ENCODE data around the gene NRG2. TPM values are rescaled to one million over a fixed set of nuclear protein-coding genes. Genes with fewer than 3 reads are reported as not detected.

NRG2 gene
- total RNA-seq, 6 donors from 2014 or later: 0.46 to 4.2 (median 1.5) TPM

- H3K9me3 ChIP-seq: no peaks in the 10 kb centered on the region
- H3K4me3 ChIP-seq: peak overlapping the region; percentile 16 to 62 (median 58)
- DNase-seq: peak in 1 of 2 donors; percentile 90
- H3K27ac ChIP-seq: peak overlapping the region; percentile 60 to 86 (median 74)
- H3K36me3 ChIP-seq: no peaks in the 10 kb centered on the region
- no peak for TF ChIP-seq POLR2AphosphoS5 (IDR thresholded peaks at IDR 0.05)
- no peak for TF ChIP-seq EP300 (IDR thresholded peaks at IDR 0.05)
- TF ChIP-seq POLR2A (IDR thresholded peaks at IDR 0.05): no peak
- TF ChIP-seq, protein P1, sequence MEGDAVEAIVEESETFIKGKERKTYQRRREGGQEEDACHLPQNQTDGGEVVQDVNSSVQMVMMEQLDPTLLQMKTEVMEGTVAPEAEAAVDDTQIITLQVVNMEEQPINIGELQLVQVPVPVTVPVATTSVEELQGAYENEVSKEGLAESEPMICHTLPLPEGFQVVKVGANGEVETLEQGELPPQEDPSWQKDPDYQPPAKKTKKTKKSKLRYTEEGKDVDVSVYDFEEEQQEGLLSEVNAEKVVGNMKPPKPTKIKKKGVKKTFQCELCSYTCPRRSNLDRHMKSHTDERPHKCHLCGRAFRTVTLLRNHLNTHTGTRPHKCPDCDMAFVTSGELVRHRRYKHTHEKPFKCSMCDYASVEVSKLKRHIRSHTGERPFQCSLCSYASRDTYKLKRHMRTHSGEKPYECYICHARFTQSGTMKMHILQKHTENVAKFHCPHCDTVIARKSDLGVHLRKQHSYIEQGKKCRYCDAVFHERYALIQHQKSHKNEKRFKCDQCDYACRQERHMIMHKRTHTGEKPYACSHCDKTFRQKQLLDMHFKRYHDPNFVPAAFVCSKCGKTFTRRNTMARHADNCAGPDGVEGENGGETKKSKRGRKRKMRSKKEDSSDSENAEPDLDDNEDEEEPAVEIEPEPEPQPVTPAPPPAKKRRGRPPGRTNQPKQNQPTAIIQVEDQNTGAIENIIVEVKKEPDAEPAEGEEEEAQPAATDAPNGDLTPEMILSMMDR (IDR thresholded peaks at IDR 0.05): no peak
- peak in 1 of 2 donors; percentile 2 for ATAC-seq (ENCODE audit: low FRiP score in 2 of 2)
- 68 to 72% methylated on average over 11 of the region's 43 CpGs for WGBS, 2 donors
- peaks cover 10 to 28% (median 20%) of the 10 kb centered on the region in 4 donors for H3K4me1 ChIP-seq
- H3K27me3 ChIP-seq: peaks cover 0 to 3% (median 0%) of the 10 kb centered on the region in 4 donors
Observed at GRCh38 chr5:139848508-139849100, 194.5 kb downstream of the NRG2 start.

GRCh38 chr5:139847790-139848507 lies 195.2 kb downstream of the NRG2 start:
- DNase-seq (peak; percentile 31 to 95), ATAC-seq (ENCODE audit: low FRiP score in 2 of 2) (peak in 1 of 2 donors; percentile 75)
- Histone ChIP-seq H3K9me3 (no peaks in the 10 kb centered on the region), H3K27me3 (peaks cover 0 to 3% (median 0%) of the 10 kb centered on the region in 4 donors), H3K27ac (peak overlapping the region; percentile 60 to 86 (median 74)), H3K36me3 (no peaks in the 10 kb centered on the region), H3K4me1 (peaks cover 10 to 28% (median 20%) of the 10 kb centered on the region in 4 donors), H3K4me3 (peak overlapping the region; percentile 36 to 62 (median 58))
- WGBS, 2 donors: 2 to 5% methylated on average over 19 to 36 of the region's 107 CpGs
- TF ChIP-seq POLR2A (IDR thresholded peaks at IDR 0.05) (peak in 1 of 4 donors; percentile 40), EP300 (IDR thresholded peaks at IDR 0.05) (no peak)
- TF ChIP-seq, protein P1 (IDR thresholded peaks at IDR 0.05): peak in 5 of 6 experiments; percentile 9 to 45 (median 31)

DNA sequence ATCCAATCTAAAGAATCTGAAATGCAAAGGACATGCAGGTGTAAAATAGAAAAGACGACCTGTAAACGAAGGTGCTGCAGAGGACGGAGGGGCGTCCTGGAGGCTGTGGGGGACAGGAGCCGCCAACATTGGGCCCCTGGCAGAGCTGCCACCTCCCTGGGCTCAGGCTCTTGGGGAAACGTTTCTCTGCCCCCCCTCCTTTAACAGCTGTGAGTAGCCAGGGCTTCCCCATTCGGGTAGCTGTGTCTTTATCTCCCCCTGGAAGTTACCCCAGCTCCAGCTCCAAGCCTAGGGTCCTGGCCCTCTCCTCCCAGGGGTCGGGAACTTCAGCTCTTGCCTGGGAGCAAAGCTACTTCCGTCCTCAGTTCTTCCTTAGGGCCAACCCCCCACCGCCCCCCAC lies 196.0 kb downstream of the NRG2 start:
- H3K4me3 ChIP-seq: no peak overlapping the region
- WGBS, 2 donors: 52 to 61% methylated on average over 9 to 10 of the region's 10 CpGs

DNA sequence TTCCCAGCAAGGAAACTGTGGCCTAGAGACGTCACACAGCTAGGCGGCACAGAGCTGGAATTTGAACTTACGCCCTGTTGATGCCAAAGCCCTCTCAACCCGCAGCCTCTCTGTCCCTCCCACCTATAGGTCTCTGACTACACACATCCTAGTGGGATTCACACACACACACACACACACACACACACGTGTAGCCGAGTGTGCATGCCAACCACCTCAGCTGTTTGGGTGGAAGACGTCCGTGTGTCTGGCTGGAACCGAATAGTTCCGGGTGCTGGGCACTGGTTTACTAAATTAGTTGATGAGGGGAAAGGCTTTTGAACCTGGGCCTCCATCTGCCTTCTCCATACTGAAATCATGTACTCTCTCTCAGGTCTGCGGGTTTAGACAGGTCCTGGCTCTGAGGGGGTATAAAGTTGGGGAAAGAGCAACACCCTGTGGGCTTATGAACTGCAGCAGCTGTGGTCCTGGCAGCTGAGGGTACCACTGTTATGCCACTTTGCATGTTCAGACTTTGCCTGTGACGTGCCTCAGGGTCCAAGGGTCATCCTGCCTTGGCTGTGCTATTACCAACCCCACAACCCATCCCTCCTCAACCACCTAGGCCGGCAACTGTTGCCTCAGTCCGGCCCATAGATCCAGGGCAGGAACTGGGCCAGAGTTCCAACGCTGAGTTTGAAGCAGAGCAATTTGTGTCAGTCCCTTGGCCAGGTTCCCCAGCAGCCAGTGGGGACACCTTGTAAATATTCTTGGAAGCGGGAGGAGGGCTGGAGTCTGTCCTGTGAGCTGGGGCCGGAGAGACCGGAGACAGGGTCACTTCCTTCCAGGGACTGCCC lies 197.0 kb downstream of the NRG2 start:
- H3K27ac ChIP-seq: no peak overlapping the region
- no peaks in the 10 kb centered on the region for H3K36me3 ChIP-seq
- H3K4me1 ChIP-seq: peaks cover 10 to 28% (median 20%) of the 10 kb centered on the region in 4 donors
- no peak overlapping the region for H3K4me3 ChIP-seq
- no peak for ATAC-seq (ENCODE audit: low FRiP score in 2 of 2)
- 82 to 85% methylated on average over 12 to 18 of the region's 18 CpGs for WGBS, 2 donors
- TF ChIP-seq POLR2A (IDR thresholded peaks at IDR 0.05) (no peak), POLR2AphosphoS5 (IDR thresholded peaks at IDR 0.05) (no peak), EP300 (IDR thresholded peaks at IDR 0.05) (no peak)
- TF ChIP-seq, protein P1 (IDR thresholded peaks at IDR 0.05): no peak
- peaks cover 0 to 3% (median 0%) of the 10 kb centered on the region in 4 donors for H3K27me3 ChIP-seq
- DNase-seq: no peak
- H3K9me3 ChIP-seq: no peaks in the 10 kb centered on the region

More for the DNA sequence above, 196.0 kb downstream of the NRG2 start:
- peaks cover 10 to 28% (median 20%) of the 10 kb centered on the region in 4 donors for H3K4me1 ChIP-seq
- peaks cover 0 to 3% (median 0%) of the 10 kb centered on the region in 4 donors for H3K27me3 ChIP-seq
- H3K9me3 ChIP-seq: no peaks in the 10 kb centered on the region
- no peak for ATAC-seq (ENCODE audit: low FRiP score in 2 of 2)
- no peak for TF ChIP-seq EP300 (IDR thresholded peaks at IDR 0.05)
- DNase-seq: no peak
- no peaks in the 10 kb centered on the region for H3K36me3 ChIP-seq
- H3K27ac ChIP-seq: no peak overlapping the region
